Stimulated activated CD8-positive, alpha-beta memory T cell treated with anti-CD3 and anti-CD28 coated beads, Interleukin-15, amount 100 ng/mL, for 4 hours (primary cell): ENCODE data around the gene DLG5.

Experiments
- DNase-seq, 2 donors: peaks; one replicate each; pipeline ENCODE4 v3.0.0-alpha.2; 2020; ENCODE audit warnings: low read depth in 2 of 2

Gene DLG5

GRCh38 chr10:77892021-77892739 lies 34.4 kb downstream of the DLG5 start:
- DNase-seq: no peak

- no peak for DNase-seq
These were observed 36.5 kb downstream of the DLG5 start for GRCh38 chr10:77890097-77890496.

DNA sequence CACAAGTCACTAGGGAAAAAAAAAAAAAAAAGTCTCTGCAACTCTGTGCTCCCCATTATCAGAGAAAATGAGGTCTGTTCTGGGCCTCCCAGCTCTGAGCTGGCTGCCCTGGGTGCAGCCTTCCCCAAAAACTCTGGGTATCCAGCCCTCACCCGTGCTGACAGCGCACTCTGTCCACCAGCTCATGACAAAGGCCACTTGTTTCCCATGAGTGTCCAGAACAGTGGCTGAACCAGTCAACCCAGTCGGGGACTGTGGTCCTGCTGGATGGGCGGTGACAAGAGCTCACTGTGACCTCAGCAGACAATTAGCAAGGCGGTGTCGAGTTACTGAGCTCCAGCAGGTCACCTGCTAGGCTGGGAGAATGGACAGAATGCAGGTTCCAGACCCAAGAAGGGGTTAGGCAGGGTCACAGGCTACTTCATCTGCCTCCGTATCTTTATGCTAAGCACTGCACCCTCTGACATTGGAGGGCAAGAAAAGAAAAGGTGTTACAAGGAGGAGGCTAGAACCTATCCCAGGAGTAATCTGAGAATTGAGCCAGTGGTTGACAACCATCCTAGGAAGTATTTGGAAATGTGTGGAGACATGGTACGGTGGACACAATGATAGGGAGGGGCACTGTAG lies 37.2 kb downstream of the DLG5 start:
- DNase-seq: no peak

GRCh38 chr10:77888356-77888703 lies 38.2 kb downstream of the DLG5 start:
- DNase-seq: no peak

- no peak for DNase-seq
These were observed 38.8 kb downstream of the DLG5 start for GRCh38 chr10:77887631-77888355.

- no peak for DNase-seq
These were observed 39.7 kb downstream of the DLG5 start for GRCh38 chr10:77886795-77887355.

DNA sequence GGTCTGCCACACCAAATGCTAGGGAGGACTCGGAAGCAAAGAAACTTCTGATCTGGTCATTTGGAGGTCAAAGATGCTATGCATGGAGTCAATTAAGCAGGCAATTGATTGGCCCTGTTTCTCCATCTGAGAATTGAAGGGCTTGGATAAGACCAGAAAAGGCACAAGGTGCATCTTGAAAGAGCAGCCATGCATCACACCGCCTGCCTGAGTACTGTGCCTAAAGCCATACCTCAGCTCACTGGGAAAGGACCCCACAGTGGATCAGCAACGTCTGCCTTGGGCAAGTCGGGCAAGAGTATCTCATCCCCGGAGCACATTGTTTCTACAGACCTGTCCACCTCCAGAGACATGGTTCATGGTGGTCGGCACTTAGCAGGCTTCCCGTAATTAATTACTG lies 42.4 kb downstream of the DLG5 start:
- DNase-seq: no peak

DNA sequence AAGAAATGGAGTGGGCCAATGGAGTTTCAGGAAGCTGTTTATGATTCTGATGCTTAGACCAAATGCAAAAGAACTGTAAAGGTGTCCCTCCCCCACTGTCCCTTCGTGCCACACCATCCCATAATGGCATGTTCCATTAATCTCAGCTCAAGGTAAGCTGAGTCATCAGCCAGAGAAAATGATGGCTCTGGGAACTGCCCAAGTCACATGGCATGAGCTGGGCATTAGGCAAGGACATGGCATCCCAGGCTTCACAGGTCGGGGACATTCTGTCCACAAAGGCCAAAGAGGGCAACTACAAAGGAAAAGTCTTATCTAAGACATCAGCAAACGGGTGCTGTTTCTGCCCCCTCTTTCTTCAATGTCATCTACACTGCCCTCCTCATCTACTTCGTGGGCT lies 44.9 kb downstream of the DLG5 start:
- no peak for DNase-seq

- DNase-seq: no peak
These were observed 45.3 kb downstream of the DLG5 start for GRCh38 chr10:77881222-77881621.

DNA sequence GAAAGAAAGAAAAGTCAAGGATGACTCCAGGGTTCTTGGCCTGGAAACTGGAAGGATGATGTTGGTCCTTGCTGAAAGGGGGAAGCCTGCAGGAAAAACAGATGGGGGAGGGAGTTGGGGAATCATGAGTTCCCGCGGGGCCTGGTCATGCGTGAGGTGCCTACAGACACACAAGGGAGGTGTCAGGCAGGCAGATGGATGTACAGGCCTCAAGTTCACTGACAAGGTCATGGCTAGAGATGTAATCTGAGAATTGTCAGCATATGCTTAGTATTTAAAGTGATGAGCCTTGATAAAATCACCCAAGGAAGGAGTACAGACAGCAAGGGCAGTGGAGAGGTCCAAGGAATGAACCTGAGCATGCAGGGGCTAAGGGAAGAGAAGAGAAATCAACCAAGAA lies 46.8 kb downstream of the DLG5 start:
- no peak for DNase-seq

- no peak for DNase-seq
These were observed 47.5 kb downstream of the DLG5 start for GRCh38 chr10:77879065-77879464.

DNA sequence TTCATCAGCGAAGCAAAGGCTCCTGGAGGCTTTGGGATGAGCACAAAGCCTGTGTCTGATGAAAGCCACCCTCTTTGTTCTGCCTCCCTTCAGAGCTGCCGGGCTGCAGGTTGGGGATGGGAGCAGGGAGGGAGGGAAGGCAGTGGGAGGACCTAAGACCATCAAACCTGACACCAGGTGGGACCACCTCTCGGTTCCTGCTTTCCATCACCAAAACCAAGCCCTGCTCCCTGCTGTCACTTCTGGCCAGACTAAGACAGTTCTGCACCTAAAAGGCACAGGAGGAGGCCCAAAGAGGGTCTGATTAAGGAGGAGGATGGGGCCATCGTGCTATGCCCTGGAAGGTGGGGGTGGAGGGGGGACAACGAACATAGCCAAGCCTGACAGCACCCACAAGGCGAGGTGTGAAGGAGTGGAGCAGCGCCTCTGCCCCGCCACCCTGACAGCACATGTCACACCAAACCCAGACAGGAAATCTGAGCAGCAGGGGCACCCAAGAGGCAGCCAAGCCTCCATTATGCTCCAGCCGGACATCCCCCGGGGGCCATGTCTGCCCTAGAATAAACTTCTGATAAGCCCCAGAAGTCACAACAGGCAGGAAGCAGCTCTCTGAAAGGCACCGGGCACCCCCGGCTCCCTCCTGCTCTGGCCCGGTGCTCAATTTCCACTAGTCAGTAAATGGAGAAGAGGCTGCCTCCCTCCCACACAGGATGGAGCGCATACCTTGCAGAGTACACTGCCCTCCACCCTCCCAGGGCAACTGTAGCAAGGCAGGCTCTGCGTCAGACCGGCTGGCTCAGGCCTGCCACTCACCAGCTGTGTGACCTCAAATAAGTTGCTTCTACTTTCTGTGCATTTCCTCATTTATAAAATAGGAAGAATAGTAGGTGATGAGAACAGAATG lies 48.9 kb downstream of the DLG5 start:
- peak; percentile 23 to 29 for DNase-seq

- DNase-seq: no peak
These were observed 50.8 kb downstream of the DLG5 start for GRCh38 chr10:77875730-77876129.

GRCh38 chr10:77874872-77875271 lies 51.7 kb downstream of the DLG5 start:
- no peak for DNase-seq

- peak; percentile 21 to 24 for DNase-seq
These were observed 52.8 kb downstream of the DLG5 start for GRCh38 chr10:77873536-77874380.

DNA sequence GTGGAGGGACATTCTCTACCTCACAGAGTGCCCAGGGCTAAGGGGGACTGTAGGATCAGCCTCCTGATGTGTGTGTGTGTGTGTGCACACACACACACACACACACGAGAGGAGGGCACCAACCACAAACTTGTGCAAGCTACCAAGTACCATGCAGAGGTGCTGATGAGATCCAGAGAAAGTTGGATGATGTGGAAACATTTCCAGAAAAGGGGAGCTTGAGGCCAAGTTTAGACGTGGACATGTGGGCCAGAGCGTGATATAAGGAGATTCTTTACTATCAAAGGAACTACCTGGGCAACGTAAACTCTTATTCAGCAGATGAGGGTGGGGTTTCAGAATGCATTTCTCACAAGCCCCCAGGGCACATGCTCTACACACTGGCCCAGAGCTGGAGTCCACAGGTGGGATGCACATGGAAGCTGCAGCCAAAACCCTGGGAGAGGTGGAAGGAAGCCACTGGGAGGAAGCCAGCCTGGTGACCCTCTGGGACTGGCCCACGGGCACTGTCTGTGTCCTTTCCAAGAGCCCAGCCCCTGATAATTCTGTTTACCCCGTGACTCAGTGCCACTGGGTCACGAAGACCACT lies 53.5 kb downstream of the DLG5 start:
- no peak for DNase-seq

GRCh38 chr10:77872151-77872946 lies 54.2 kb downstream of the DLG5 start:
- no peak for DNase-seq

- no peak for DNase-seq
These were observed 56.7 kb downstream of the DLG5 start for GRCh38 chr10:77869626-77870420.

GRCh38 chr10:77868523-77868922 lies 58.0 kb downstream of the DLG5 start:
- no peak for DNase-seq
